IPS DF 4.7 (cell line): ENCODE results near the gene ADGRG6.
"Not testable (repeated sequence)": the region's sequence is repeated elsewhere in the genome, so short reads cannot be mapped to it uniquely, and the experiment has no call there.

Experiments
- DNase-seq: peaks from one replicate; pipeline ENCODE4 v3.0.0-alpha.2; 2013; ENCODE audit warnings: low spot score; ENCODE audit errors: extremely low read depth

The ADGRG6 gene

GRCh38 chr6:142301651-142302391, at the start of gene ADGRG6:
Gene ADGRG6 (plus strand): TSS chr6:142302007. CDS start chr6:142302330, 323 bp downstream.
- no peak for DNase-seq

- DNase-seq, result no peak
Observed at GRCh38 chr6:142254513-142254912, 47.3 kb upstream of the ADGRG6 start.

GRCh38 chr6:142255785-142256184, 46.0 kb upstream of the ADGRG6 start:
- DNase-seq, result no peak

GRCh38 chr6:142258305-142258704, 43.5 kb upstream of the ADGRG6 start:
- DNase-seq, result no peak

- DNase-seq, result no peak
Observed at GRCh38 chr6:142258757-142259156, 43.0 kb upstream of the ADGRG6 start.

GRCh38 chr6:142260748-142261147, 41.1 kb upstream of the ADGRG6 start:
- no peak for DNase-seq

- no peak for DNase-seq
Observed at GRCh38 chr6:142262231-142262630, 39.6 kb upstream of the ADGRG6 start.

GRCh38 chr6:142265476-142265875, 36.3 kb upstream of the ADGRG6 start:
- DNase-seq, result no peak

GRCh38 chr6:142266060-142266459, 35.7 kb upstream of the ADGRG6 start:
- no peak for DNase-seq

GRCh38 chr6:142271476-142271875, 30.3 kb upstream of the ADGRG6 start:
- no peak for DNase-seq

GRCh38 chr6:142274656-142275055, 27.2 kb upstream of the ADGRG6 start:
- no peak for DNase-seq

GRCh38 chr6:142275236-142276006, 26.4 kb upstream of the ADGRG6 start:
- DNase-seq, result no peak

- no peak for DNase-seq
Observed at GRCh38 chr6:142276256-142276655, 25.6 kb upstream of the ADGRG6 start.

GRCh38 chr6:142279350-142280180, 22.2 kb upstream of the ADGRG6 start:
- DNase-seq, result no peak

GRCh38 chr6:142280265-142280664, 21.5 kb upstream of the ADGRG6 start:
- no peak for DNase-seq

- DNase-seq, result no peak
Observed at GRCh38 chr6:142280927-142281326, 20.9 kb upstream of the ADGRG6 start.

- DNase-seq, result not testable (repeated sequence)
Observed at GRCh38 chr6:142283138-142283537, 18.7 kb upstream of the ADGRG6 start.

GRCh38 chr6:142284419-142284818, 17.4 kb upstream of the ADGRG6 start:
- no peak for DNase-seq

GRCh38 chr6:142285235-142286087, 16.3 kb upstream of the ADGRG6 start:
- no peak for DNase-seq

GRCh38 chr6:142286088-142286409, 15.8 kb upstream of the ADGRG6 start:
- DNase-seq, result no peak

- DNase-seq, result no peak
Observed at GRCh38 chr6:142289687-142290086, 12.1 kb upstream of the ADGRG6 start.
